NCI-H748 (cell line): ENCODE measurements around the gene F11R.
"Not testable (repeated sequence)": the region's sequence is repeated elsewhere in the genome, so short reads cannot be mapped to it uniquely, and the experiment has no call there.

Source experiments
- DNase-seq: peaks from one replicate; lab custom pipeline; 2025; ENCODE audit not compliant: unreplicated experiment; lab: John Stamatoyannopoulos, UW

F11R gene

DNA sequence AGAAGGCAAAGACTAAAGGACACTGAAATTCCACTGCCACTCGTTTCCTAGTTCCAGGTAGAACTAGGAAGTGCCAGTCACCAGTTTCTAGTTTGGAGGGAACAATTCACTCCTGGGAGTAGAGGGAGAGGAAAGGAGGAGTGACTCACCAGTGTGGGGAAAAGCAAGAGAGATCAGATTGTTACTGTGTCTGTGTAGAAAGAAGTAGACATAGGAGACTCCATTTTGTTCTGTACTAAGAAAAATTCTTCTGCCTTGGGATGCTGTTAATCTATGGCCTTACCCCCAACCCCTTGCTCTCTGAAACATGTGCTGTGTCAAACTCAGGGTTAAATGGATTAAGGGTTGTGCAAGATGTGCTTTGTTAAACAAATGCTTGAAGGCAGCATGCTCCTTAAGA, 4.3 kb downstream of the F11R start:
- not testable (repeated sequence) for DNase-seq

DNA sequence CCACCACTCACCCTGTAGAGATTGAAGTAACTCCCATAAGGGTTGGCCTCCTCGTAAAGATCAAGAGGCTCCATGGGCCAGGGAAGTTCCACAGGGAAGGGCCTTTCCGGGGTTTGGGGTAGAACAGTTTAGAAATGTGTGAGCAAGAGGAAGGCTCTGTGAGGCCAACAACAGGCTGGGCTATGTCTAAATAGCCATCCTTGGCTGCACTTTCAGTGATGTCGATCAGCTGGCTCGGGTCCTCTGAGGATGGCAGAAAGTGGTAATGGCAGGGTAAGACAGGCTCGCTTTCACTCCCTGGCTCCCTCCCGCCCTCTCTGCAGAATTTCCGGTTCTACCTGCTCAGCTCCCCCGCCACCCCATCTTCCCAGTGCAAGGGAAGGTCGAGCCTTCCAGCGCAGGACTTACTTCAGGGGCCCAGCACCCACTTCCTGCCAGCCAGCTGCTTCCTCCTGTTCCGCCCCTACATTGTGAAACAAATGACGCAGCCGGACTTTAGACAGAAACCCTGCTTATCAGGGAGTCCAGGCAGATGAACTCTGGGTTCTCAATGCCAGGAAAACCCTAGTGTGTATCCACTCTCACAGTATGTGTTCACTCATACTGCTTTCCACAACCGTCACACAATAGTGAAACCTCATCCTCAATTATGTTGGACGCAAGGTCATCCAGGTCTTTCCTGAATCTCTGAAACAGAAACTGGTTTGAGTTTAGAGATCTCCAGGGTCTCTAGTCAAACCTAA, 7.3 kb downstream of the F11R start:
- no peak for DNase-seq

DNA sequence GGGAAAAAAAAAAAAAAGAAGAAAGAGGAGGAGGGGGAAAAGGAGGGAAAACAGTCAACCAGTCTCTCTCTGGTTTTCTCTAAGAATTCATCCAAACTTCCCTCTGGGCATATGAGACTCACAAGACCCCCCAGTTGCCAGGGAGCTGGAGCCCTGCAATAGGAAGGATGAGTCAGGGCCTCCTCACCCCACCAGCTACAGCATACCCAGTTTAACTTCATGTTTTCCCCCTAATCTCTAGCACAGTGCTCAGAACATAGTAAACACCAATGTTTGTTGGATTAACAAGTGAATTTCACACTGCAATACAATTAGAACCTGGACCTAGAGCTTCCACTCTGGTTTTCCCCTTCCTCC, 7.8 kb downstream of the F11R start:
- DNase-seq, result no peak

DNA sequence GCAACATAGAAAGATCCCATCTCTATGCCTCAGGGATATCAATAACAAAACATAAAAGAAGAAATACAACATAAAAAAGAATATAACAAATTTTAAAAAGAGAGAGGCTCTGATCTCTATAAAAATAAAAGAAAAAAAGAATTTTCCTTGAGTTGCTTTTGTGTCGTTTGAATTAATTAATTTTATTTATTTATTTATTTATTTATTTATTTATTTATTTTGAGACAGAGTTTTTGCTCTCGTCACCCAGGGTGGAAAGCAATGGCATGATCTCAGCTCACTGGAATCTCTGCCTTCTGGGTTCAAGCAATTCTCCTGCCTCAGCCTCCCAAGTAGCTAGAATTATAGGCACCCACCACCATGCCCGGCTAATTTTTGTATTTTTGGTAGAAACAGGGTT, 8.5 kb downstream of the F11R start:
- no peak for DNase-seq

DNA sequence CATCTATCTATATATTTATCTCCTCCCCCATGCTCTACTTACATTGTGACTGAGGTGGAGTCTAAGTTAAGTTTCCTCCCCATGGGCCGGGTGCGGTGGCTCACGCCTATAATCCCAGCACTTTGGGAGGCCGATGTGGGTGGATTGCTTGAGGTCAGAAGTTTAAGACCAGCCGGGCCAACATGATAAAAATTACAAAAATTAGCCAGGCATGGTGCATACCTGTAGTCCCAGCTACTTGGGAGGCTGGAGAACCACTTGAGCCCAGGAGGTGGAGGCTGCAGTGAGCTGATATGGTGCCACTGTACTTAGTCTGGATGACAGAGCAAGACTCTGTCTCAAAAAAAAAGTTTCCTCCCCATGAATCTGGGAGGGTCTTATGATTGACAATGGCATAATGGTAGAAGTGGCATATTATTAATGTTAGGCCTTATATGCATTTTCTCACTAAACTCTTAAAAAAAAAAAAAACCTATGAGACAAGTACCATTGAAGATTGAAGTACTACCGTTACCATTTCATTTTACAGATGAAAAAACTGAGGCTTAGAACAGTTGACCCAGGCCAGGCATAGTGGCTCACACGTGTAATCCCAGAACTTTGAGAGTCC, 11.2 kb downstream of the F11R start:
- no peak for DNase-seq

DNA sequence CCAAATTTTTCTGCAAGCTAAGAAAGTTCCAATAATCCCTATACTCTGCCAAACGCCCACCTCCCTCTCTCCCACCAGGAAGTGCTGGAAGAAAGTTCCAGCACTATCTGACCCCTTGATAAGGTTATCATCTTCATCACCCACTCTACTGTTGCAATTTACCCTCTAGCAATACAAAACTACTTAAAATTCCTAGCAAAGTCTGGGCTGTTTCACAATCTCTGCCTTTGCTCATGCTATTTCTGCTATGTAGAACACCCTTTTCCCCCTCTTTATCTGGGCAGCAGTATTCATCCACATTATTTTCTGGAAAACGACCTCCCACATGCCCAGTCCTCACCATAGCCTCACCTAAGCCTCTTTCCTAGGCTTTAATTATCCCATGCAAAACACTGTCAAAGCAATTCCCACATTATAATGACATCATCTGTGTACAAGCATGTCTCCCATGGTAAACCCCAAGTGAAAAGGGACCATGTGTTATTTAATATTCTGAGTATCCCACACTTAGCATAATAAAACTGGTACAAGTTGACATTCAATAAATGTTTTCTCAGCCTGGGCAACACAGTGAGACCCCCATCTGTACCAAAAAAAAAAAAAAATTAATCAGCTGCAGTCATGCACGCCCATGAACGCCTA, 12.0 kb downstream of the F11R start:
- no peak for DNase-seq

DNA sequence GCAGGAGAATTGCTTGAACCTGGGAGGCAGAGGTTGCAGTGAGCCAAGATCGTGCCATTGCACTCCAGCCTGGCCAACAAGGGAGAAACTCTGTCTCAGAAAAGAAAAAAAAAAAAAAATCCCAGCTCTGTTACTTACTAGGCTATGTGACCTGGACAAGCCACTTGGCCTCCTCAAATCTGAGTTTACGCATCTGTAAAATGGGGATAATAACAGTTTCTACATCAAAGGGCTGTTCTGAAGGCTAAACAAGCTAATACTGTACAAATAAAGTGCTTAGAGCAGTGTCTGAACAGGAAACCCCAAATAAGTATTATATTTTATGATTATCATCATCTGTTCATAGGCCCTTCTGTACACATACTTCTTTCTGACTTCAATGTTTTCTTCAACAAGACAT, 13.6 kb downstream of the F11R start:
- DNase-seq, result no peak

DNA sequence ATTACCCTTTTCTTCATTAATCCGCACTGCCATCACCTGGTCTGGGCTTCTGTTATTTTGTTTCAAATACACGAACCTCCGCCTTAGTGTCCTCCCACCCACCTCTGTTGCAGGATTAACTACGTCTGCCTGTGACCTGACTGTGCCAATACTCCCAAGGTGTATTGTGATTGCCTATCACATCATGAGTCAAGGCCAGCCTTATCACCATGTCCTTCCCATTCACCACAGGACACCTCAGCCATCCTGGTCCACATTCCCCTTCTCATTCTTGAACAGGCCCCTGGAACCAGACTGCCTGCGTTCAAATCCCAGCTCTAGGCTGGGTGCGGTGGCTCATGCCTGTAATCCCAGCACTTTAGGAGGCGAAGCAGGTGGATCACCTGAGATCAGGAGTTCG, 14.4 kb downstream of the F11R start:
- no peak for DNase-seq

DNA sequence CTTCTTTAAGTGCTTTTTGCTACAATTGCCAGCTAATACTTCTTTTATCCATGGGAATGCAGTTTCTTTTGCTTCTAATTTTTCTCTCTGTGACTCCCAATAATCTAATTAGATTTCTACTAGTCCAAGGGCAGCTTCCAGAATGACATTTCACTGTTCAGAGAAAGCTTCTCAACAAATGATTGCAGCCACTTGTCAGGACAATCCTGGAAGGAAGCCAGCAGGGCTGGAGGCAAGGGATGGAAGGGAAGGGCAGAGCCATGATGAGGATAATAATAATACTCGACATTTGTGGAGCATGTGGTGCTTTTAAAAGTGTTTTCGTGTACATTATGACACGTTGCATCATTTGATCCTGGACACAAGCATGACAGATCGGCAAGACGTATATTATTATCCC, 19.4 kb downstream of the F11R start:
- DNase-seq, result no peak

DNA sequence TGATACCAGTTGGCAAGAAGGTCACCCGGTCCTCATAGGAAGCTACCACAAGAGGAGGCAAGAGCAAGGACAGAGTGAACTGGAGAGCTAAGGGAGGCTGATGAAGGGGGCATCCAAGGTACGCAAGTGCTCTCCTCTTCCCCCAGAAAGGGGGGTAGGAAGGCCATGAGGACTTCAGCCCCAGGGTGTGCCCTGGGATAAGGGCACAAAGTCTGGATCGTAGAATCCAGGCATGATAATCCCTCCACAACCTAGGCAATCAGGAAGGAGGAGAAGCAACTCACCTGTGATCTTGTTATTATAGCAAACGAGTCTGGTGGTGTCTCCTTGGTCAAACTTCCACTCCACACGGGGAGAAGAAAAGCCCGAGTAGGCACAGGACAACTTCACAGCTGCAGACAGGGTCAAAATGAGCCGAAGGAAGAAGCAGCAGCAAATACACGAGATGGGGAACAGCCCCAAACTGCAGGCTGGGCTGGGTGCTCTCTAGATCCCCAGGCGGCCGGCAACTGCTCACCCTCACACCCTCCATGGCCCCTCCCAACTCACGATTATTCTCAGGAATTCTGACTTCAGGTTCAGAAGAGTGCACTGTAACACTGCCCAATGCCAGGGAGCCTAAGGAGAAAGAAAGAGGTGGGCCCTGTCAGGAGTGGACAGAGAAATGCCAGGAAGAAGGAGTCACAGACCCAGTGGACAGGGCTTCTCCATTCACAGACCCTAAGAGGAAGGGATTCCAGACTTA, 20.0 kb downstream of the F11R start:
- DNase-seq, result no peak

DNA sequence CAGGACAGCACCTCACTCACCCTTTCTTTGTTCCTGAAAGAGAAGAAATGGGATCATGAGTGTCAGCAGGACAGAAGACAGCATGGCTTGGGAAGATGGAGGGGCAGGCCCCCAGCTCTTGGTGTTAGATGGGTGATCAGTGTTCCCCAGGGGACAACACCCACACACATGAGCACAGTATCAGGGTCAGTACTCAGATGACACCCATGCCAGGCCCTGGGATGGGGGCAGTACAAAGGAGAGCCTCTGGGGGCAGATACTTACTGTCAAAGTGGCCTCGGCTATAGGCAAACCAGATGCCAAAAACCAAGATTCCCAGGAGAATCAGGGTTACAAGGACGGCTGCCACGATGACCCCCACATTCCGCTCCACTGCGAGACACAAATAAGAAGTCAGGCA, 21.6 kb downstream of the F11R start:
- DNase-seq, result no peak

DNA sequence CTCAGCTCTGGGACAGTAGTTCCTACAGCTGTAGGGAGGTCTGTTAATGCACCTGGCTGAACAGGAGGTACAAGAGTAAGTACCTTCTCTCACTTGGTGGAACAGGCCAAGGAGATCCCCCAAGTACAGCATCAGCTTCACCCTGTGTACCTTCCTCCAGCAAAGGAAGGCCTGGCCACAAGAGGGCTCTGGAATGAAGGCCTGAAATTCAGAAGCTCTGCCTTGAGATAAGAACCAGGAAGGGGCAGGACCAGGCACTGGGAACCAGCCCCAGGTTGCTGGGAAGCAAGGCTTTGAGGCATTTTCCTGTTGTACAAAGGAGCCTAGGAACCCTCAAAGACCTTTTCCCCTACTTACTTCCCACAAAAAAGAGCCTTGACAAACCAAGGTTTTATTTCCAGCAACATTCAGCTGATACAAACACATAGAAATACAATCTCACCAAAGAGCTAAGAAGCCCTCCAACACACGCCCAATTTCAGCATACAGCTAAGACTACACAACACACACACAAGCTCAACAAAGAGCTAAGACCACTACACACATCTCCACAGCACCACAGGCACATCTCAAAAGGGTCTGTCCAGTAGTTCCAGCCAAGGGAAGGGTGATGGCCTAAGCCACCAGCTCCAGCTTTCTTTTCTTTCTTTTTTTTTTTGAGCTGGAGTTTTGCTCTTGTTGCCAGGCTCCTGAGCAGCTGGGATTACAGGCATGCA, 23.5 kb downstream of the F11R start:
- peak; percentile 24 for DNase-seq

DNA sequence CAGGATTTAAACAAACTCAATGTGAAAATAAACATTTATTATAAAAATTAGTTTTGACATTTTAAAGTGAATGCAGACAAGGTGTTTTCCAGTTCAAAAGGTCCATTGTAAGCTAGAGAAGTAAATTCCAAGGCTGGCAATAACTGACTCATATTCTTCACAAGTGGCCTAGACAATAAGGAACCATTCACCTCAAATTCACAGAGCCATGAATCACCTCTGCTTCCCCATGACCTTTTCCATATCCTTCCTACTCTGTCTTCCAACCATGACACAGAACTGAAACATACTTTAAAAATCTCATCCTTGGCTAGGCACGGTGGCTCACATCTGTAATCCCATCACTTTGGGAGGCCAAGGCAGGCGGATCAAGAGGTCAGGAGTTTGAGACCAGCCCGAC, 24.8 kb downstream of the F11R start:
- no peak for DNase-seq

DNA sequence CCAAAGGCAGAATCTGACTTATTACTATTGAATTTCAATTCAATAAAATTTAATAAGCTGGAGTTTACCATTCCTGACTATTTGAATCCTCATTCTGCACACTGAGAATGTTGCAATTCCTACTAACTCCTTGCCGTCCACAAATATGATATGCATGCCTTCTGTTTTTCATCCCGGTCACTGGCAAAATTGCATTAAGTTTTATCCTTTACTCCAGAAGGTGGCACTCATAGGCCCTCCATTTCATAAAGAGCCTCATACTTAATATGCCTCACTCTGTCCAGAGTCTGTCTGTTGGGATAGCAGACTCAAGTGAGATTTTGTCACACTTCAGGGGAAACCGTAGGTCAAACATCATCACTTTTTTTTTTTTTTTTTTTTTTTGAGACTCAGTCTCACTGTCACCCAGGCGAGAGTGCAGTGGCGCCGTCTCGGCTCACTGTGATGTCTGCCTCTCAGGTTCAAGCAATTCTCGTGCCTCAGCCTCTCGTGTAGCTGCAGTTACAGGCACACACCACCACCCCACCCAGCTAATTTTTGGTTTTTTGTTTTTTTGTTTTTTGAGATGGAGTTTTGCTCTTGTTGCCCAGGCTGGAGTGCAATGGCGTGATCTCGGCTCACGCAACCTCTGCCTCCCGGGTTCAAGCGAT, 27.3 kb downstream of the F11R start:
- peak; percentile 29 for DNase-seq

DNA sequence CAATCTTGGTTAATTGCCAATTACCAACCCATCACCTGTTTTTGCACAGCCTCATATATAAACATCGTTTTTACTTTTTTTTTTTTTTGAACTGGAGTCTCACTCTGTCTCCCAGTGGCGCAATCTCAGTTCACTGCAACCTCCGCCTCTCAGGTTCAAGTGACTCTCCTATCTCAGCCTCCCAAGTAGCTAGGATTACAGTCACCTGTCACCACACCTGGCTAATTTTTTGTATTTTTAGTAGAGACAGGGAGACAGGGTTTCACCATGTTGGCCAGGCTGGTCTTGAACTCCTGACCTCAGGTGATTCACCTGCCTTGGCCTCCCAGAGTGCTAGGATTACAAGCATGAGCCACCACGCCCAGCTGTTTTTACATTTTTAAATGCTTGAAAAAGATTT, 28.9 kb downstream of the F11R start:
- DNase-seq, result not testable (repeated sequence)

DNA sequence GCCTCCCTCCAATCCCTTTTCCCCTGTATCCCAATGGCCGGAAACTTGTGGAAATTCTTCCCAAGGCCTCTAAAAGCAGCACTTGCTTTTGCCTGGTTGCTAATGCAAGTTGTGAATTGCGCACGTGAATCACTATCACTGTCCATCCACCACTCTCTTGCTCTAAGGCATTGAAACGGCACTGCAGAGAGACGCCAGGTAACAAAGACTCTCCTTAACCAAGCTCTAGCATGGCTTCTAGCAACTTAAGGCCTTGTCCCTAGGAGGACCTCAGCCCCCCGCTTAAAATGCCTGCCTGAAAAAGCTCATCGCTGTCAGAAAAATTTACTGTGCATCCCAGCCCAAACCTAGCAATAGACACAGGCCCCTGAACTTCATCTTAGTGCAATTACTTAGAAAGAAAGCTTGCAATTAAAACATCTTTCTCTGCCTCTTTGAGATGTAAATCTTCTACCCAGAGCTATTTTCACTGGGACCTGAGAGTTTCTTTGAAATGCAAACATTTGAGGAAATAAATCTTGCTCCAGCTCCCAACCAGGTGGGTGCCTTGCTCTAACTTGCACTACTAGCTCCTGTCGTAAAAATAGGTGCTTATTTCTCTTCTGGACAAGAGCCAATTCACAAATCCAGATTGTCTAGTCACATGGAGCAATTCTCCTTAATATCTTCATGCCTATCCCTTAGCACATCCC, 33.4 kb downstream of the F11R start:
- no peak for DNase-seq

DNA sequence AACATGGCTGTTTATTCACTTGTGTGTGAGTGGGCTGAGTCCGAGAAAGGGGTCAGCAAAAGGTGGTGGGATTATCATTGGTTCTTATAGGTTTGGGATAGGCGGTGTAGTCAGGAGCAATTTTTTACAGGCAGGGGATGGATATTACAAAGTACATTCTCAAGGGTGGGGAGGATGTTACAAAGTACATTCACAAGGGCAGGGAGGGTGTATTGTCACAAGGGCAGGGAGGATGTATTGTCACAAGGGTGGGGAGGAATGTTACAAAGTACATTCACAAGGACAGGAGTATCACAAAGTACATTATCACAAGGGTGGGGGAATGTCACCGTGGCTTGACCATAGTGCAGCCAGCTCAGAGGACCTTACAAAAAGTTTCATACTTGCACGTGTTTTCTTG, 35.2 kb downstream of the F11R start:
- DNase-seq, result no peak

DNA sequence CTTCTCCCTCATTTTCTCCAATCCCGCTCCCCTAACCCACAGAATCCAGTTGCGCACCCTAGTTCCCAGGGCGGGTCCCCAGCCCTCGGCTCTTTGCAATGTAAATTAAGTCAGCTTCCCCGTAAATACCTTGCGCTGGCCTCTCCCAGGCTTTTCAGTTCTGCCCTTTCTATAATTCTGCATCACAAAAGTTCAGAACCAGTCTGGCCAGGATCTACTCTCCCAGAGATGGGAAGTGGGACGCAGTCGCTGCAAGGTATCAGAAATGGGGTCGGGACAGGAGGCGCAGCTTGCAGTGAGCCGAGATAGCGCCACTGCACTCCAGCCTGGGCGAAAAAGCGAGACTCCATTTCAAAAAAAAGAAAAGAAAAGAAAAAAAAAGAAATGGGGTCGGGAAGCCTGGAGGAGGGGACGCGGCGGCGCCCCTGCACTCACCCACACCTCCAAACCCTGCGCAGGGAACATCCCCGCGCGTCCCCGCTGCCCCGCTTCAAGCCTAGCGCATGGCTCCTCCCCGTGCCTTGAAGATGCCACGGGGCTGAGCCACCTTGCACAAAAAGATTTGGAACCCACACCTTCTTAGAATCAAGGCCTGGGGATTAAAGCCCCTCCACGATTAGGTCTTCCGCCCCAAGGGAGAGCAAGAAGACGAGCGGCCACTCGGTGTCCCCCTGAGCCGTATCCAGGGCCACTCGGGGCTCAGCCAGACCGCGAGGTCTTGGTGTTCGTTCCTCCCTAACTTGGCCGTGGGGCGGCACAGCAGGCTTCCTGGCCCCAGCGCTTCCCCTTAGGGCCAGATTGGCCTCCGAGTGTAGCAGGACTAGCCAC, 39.2 kb downstream of the F11R start:
- no peak for DNase-seq

DNA sequence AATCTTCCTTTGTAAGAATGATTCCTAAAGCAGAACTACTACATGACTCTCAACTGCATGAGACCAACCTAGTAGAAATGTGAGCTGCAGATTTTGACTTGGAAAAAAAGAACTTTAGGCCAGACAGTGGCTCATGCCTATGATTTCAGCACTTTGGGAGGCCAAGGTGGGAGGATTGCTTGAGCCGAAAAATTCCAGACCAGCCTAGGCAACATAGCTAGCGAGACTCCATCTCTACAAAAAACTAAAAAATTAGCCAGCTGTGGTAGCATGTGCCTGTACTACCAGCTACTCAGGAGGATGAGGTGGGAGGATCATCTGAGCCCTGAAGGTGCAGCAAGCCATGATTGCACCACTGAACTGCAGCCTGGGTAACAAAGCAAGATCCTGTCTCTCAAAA, 41.7 kb downstream of the F11R start:
- DNase-seq, result no peak
